HEK293 (cell line): Measurements from ENCODE around the gene ARHGAP42.
"Not testable (repeated sequence)": the region's sequence is repeated elsewhere in the genome, so short reads cannot be mapped to it uniquely, and the experiment has no call there.

Source experiments
- CTCF ChIP-seq: fragments of 450-650 bp; formaldehyde crosslinking; IDR thresholded peaks from 2 replicates; pipeline ENCODE4 v1.5.1; 2016; ENCODE audit warnings: missing biosample characterization, missing genetic modification characterization
- ZBTB7A ChIP-seq: fragments of 450-650 bp; formaldehyde crosslinking; IDR thresholded peaks from 2 replicates; pipeline ENCODE4 v1.5.1; 2016; ENCODE audit warnings: low read depth, missing biosample characterization, missing genetic modification characterization
- ZFP37 ChIP-seq: fragments of 450-650 bp; formaldehyde crosslinking; IDR thresholded peaks from 2 replicates; pipeline ENCODE4 v1.5.1; 2016; ENCODE audit warnings: missing biosample characterization, missing genetic modification characterization

- not testable (repeated sequence) for TF ChIP-seq ZFP37 (tag by site-specific recombination); CTCF (tag by site-specific recombination); ZBTB7A
Measured at GRCh38 chr11:101013702-101014101, 326.6 kb downstream of the ARHGAP42 start.
